DMS153 (cell line): ENCODE data around the gene DOCK1.

Source experiments
- DNase-seq: peaks from one replicate; lab custom pipeline; 2025; lab: John Stamatoyannopoulos, UW

DOCK1 gene

DNA sequence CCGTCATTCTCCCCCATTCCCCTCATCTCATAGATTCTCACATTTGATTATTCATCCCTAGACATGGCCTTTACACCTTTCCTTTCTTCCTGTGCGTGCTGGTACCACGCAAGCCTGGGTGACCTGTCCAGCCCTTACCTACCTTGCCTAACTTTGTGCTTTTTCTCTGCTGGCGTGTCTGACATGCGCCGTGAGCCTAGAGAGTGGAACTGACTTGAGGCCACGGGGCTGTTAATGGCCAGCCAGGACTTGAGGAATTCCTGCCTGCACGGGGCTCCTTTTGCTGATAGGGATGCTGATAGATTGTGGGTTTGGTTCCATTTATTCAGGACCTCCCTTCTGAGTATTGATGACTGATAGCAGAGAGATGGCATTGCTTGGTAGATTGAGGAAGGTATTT, 134.2 kb downstream of the DOCK1 start:
- no peak for DNase-seq

DNA sequence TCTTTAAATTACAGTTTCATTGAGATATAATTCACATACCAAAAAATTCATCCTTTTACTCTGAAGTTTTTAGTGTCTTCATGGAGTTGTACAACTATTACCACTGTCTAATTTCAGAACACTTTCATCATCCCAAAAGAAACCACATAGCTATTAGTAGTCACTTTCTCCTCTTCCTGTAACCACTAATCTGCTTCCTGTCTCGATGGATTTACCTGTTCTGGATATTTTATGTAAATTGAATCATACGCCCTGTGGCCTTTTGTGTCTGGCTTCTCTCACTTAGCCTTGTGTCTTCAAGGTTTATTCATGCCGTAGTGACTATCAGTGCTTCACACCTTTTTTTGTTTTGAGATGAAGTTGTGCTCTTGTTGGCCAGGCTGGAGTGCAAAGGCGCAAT, 135.5 kb downstream of the DOCK1 start:
- DNase-seq: no peak

DNA sequence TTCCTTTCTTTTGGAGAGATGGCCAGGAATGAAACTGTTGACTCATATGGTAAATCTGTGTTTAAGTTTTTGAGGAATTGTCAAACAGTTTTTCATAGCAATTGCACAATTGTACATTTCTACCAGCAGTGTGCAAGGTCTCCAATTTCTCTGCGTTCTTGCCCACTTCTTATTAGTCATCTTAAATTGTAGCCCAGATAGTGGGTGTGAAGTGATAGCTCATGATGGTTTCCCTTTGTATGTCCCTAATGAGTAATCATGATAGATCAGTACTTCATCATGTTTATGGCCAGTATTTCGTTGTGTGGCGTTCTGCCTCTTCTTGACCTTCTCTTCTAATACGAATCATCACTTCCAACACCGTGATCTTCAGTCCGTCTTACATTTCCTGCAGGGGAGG, 136.3 kb downstream of the DOCK1 start:
- no peak for DNase-seq

DNA sequence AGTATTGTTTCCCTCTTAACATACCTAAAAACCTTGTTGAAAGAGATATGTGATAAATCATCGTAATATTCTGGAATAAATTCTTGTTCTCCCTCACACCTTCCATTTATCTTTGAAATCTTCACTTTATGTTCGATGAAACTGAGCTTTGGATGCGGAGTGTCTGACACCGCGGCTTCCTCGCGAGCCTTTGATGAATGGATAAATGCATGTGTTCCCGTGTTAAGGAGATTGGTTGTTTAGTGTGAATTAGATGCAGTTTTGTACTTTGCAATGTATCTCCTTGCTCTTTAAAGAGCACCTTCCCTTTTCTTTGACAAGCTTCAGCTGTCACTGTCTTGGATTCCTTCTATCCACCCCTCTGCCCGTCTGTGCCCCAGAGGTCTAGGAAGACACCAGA, 138.1 kb downstream of the DOCK1 start:
- no peak for DNase-seq

DNA sequence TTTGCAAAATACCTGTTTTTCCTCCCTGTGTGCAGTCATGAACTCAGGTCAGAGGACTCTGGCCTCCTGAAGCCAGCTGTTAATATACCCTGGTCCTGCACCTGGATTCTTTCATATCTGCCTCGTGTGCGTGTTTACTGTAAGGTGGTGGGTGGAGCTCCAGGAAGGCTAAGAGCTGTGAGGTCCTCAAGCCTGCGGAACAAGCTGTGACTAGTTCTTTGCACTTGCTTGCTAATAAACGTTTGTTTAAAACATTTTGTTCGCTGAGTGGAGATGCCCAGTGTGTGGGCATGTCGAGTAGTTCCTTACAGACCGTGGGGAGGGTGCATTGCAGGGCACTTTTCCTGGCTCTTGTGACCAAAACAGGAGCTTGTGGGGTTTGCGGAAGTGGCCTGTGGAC, 139.0 kb downstream of the DOCK1 start:
- DNase-seq: peak; percentile 18

DNA sequence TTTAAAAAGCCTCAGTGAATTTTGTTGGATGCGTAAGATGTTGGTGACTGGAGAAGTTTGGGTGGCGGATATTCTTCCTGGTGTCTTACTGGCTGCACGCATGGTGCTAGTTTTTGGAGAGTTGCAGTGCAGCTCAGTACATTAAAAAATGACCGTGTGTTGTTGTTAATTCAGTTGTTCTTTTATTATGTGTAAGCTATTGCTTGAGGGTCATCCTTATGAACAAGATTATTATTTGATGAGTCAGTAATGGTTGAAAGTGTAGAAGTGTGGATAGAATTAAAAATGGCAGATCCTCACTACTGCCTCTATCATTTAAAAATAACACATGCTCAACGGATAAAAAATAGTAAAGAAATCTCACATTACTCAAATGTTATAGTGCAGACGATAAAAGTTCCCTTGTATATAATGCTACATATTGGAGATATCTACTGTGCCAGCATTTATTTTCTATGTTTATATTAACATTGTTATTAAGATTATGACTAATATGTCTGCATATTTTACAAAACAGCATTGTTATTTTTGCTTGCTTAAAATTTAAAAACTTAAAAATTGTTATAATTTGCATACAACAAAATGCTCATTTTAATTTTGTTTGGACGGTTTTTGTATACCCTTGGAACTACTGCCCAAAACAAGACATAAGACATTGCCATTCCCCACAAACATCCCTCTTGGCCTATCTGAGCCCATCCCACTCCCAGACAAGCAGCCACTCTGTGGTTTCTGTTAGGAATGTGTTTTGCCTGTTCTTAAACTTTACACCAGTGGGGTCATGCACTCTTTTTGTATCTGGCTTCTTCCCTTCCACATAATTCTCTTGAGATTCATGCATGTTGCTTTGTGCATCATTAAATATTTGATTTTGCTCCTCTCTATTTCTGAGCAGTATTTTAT, 142.0 kb downstream of the DOCK1 start:
- no peak for DNase-seq

DNA sequence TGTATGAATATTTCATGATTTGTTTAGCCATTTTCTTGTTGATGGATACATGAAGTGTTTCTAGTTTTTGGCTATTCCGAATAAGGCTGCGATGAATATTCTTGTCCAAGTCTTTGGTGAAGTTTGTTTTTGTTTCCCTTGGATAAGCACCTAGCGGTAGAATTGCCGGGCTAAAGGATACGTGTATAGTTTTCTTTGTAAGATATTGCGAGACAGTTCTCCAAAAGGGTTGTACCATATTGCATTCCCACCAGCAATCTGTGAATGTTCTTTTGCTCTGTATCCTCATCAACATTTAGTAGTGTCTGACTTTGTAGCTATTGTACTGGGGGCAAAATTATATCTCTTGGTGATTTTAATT, 142.6 kb downstream of the DOCK1 start:
- no peak for DNase-seq

DNA sequence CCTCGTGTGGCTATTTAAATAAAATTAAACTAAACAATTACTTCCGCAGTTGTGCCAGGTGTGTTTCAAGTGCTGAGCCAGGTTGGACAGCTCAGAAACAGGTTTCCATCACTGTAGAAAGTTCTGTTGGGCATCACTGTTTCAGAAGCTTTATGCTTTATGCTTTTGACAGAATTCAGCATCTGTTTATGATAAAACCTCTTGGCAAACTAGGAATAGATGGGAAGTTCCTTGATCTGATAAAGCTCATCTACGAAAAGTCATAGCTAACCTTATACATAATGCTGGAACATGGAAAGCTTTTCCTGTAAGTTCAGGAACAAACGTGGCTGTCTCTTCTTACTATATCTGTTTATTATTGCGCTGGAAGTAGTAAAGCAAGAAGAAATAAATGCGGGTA, 143.4 kb downstream of the DOCK1 start:
- DNase-seq: peak; percentile 34

DNA sequence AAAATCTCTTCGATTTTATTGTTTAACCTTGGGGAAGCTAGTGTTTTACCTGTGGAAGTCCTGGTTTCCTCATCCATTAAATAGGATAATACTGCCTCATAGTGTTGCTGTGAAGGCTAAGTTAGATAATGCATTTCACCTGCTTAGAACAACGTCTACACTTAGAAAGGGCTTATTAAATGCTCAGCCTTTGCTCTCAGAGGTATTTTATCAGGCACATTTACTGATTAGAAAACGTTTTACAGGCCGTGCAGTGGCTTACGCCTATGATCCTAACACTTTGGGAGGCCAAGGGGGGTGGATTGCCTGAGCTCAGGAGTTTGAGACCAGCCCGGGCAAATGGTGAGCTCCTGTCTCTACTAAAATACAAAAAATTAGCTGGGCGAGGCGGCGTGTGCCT, 146.8 kb downstream of the DOCK1 start:
- no peak for DNase-seq

DNA sequence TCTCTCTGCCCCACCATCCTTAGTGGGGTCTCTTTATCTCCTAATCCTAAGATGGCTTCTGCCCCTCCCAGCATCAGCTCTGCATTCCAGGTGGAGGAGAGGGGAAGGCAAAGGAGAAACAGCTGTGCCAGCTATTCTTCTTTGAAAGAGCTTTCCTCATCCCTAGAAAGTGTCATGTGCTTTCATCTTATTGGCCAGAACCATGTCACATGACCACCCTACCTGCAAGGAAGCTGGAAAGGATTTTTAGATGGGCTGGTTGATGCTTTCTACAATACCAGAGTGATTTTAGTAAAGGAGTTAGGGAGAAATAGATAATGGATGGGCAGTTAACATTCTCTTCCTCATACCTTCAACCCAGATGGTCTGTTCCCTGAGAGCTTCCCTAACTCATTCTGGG, 150.0 kb downstream of the DOCK1 start:
- DNase-seq: no peak

DNA sequence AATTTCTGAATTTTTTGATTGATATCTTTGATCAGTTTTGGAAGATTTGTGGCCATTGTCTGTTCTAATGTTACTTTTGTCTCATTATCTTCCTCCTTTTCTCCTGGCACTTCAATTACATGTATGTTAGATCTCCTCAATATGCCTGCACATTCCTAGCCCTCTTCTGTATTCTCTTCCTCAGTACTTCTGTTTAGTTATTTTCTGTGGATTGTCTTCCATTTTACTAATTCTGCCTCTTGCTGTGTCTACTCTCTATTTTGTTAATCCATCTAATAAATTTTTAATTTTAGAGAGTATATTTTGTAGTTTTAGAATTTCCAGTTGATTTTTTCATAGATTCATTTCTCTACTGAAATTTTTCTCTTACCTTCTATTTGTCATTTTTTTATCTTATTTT, 154.1 kb downstream of the DOCK1 start:
- DNase-seq: no peak

DNA sequence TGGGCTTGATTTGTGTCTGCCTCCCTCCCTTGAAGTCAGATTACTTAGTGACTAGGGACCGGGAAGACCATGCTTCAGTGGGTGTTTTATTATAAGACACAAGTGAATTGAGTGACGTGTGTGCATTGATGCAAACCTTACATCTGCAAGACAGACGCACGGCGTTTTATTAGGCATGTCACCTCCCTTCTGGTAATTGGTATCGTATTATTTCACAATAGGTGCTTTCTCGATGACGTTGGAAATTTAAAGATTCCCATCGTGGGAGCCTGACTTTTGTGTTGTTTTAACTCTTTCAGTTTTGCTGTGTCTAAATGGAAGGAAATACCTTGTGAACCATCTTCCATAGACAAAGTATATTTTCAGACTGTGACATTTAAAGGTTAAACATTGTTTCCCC, 158.5 kb downstream of the DOCK1 start:
- no peak for DNase-seq

DNA sequence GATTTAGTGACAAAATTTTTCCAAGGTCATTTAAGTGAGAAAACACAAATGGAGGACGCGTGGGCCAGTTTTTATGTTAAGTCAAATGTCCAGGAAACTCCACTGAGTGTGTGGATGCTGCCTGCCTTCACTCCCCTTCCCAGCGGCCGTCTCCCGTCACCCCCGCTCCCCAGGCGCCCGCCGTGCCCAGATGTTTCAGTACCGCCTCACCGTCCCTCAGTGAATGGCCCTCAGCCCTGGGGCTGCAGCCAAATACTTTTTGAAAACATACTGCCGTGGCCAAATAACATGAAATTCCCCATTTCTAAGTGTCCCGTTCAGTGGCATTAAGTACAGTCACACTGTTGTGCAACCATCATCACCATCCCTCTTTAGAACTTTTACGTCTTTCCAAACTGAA, 159.2 kb downstream of the DOCK1 start:
- no peak for DNase-seq

DNA sequence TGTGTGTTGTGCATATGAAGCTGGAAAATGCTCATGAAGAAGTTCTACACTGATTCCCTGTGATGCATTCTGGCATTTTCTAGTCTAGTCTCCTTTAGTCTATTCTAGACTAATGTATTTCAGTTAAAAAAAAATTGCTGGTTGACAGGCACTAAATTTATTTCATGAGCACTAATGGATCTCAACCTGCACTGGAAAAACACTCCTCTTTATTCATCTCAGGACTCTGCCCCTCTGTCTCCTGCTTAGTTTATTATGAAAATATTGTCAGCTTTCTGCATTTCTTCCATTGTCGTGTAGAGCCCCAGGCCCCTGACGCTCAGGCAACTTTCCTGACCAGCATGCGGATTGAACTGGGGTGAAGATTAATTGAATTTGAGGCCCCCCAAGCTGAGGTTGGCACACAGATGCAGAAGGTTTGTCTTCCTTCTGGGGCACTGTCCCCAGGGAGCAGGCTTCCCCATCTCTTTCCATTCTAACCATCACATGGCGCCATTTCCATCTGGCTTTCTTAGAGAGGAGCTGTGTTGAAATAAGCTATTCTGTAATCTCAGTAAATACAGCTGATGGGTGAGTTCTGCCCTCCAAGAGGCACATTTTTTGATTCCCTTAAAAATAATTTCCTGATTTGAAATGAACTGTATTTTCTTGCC, 162.4 kb downstream of the DOCK1 start:
- DNase-seq: peak; percentile 2

DNA sequence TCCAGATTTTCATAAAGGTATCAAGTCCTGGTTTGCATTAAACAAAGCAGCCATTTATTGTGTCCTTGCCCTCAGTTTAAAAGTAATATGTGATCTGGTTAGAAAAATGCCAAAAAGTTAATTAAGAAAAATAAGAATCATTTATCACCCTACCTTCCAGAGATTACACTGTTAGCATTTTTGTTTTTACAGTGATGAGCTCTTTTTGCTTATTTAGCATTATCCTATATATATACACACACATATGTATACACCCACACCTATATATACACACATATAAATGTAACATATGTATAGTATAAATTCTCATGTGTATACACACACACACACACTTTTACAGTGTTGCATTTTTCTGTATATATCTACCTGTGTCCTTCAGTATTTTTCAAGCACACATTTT, 163.3 kb downstream of the DOCK1 start:
- no peak for DNase-seq

DNA sequence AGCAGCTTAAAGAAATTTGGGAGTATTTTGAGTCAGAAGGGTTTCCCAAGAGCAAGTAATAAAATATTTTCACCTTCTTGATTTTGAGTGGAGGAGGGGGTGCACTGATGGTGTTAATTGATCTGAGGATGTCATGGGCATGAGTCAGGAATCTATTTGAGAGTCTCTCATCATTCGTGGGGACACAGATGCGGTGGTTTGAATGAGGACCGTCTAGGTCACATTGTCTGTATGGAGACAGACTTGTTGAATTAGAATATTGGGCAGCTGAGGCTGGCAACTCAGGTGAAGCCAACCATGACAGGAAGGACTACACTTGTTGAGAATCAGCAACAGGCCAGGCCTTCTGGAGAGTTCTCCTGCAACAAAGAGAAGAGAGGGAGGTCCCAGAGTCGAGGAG, 164.2 kb downstream of the DOCK1 start:
- no peak for DNase-seq

DNA sequence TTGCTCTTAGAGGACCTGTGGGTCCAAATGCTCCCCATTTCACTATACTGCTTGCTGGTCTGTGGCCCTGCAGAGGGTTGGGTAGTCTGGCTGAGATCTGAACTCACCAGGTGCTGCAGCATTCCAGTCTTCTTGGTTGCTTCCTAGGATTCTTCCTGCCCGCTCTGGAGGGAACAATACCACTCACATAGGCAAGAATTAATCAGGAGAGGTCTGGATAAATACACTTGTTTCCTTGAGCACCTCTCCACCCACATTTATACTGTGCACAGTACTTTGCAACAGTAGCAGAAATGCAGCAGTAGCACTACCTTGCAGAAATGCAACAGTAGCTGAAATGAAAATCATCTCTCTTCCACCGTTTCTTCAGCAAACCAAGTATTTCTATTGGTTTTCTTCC, 165.9 kb downstream of the DOCK1 start:
- DNase-seq: no peak

DNA sequence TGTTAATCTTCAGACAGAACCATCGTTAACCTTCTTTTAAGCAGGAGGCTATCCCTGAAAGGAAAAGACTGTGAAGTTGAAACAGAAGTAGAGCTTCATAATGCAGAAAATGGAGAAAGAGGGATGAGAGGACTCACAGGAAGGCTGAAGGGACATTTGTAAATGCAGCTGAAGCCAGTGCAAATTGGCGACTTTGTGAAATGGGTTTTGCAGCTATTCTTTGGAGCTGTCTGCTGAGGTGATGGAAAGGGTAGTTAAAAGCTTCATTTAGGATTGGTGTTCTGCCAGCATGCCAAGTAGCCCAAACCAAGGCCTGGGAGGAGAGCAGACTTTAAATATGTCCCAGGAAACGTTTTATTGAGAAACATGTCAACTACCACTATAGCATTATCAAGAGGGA, 168.4 kb downstream of the DOCK1 start:
- DNase-seq: no peak

DNA sequence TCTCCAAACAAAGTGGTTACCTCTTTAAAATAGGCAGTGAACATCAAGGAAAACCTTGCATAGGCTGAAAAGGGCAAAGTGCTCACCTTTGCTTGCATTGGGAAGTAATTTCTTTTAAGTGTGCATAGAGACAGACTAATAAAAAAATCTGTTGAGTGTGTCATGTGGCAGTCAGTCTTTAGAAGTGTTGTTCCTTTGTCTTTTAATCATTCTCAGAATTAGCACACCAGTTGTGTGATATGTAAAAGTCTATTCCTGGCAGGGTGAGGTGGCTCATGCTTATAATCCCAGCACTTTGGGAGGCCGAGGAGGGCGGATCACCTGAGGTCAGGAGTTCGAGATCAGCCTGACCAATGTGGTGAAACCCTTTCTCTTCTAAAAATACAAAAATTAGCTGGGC, 174.2 kb downstream of the DOCK1 start:
- no peak for DNase-seq

DNA sequence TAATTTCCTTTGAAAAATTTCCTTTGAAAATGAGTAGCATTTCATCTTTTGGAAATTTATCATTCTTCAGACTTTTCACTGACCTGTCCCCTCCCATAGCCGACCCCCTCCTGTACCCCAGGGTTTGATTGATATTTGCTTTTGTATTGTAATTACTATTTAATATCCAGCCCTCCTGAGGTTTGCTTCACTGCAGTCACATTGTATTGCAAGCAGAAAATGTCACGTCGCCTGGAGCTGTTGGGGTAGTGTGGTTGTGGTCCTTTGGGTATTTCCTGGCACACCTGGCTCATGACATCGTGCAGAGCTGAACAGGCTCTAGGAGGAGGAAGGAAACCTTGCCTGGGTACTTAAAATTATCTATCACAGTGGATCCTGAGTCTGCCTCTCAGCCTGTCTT, 175.1 kb downstream of the DOCK1 start:
- no peak for DNase-seq

DNA sequence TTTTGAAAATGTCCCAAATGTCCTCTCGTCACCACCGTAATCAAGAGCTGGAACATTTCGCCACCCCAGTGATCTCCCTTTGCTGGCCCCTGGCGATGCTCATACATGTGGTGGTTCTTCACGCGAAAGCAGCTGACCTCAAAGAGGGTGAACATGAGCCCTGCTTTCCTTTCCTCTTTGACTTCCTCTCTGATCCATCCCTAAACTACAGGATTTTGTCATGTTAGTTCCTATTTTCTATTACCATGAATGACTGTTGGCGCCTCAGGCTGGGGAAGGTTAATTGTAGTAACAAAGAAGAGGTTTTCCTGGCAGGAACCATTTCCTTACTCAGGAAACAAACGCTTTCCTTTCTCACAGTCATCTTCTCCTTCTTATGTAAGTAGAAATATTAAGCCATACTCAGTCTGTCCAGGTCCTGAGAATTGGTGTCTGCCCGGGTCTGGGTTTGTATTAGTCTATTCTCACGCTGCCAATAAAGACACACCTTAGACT, 176.7 kb downstream of the DOCK1 start:
- DNase-seq: no peak

DNA sequence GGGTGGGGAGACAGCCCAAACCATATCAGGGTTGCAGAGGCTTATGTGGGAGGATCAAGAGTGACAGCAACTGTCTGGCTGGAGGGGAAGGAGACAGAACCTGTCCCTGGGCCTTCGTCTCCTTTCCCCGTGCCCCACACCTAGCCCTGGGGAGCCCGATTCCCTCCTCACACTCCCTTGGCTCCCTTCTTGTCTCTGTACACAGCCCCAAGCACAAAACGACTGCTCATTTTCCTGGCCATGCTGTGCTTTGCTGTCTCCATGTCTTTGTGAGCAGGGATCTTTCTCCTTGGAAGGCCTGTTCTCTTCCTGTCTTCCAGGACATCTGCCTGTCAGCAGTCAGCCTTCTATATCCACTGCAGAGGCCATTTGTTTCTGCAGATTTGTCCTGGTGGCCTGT, 177.4 kb downstream of the DOCK1 start:
- no peak for DNase-seq

DNA sequence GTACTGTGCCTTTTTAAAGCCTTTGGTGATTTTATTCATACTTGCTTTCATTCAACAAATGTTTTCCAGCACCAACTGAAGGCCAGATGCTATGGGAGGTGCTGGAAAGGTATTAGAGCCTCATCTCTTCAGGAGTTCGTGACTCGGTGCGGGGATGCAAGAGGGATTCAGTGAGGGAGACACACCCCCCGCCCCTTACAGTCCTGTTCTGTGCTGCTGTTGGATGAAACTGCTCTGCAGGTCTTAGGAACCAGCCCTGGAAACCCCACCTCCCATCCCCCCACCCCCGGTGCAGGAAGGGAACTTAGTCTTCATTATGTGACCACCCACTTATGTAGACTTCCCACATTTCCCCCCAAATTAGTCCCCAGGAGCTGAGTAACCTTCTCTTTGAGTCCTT, 180.7 kb downstream of the DOCK1 start:
- no peak for DNase-seq

DNA sequence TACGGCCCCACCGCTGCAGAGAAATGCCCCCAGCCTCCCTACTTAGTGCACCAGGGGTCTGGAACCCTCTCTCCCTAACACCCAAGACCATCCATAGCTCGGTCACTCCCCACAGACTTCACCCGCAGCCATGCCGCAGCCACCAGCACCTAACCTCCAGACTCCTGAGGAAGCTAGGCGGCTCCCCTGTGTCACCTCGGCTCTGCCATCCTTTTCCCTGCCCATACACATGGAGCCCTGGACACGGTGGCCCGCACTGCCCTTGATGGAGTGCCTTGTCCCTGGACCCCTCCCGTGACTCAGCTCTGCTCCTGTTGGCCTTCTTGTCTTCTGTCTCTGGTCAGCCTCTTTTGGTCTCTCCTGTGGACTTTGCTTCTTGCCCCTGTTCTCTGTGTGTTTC, 183.7 kb downstream of the DOCK1 start:
- DNase-seq: no peak
